Measurements from ENCODE around the gene LY6G6F.
A peak's percentile ranks its signal among the peaks of the same experiment; 100 is the strongest.

Gene LY6G6F

GRCh38 chr6:31713465-31713864 is 6.8 kb downstream of the LY6G6F start:
- Histone ChIP-seq H3K27ac (peak overlapping the region; percentile 86), H3K9me3 (ENCODE audit: low read depth, low read length) (no peaks in the 10 kb centered on the region), H3K9ac (ENCODE audit: insufficient read length) (peak overlapping the region; percentile 71), H3K36me3 (ENCODE audit: insufficient read depth, low read length) (no peaks in the 10 kb centered on the region), H3K4me3 (peak overlapping the region; percentile 37)
- TF ChIP-seq FOXP2 (optimal IDR thresholded peaks at IDR 0.05; ENCODE audit: control extremely low read depth, extremely low read length, insufficient read depth) (no peak), EZH2 (IDR thresholded peaks at IDR 0.05) (no peak), POLR2AphosphoS5 (IDR thresholded peaks at IDR 0.05; ENCODE audit: borderline replicate concordance, low read depth, low read length) (no peak)
- no peak for DNase-seq (ENCODE audit: low read depth, low spot score)

GRCh38 chr6:31713991-31714684 is 7.5 kb downstream of the LY6G6F start:
- Histone ChIP-seq H3K36me3 (ENCODE audit: insufficient read depth, low read length) (no peaks in the 10 kb centered on the region), H3K9ac (ENCODE audit: insufficient read length) (peak overlapping the region; percentile 71), H3K27ac (peak overlapping the region; percentile 86), H3K9me3 (ENCODE audit: low read depth, low read length) (no peaks in the 10 kb centered on the region), H3K4me3 (peak overlapping the region; percentile 37)
- TF ChIP-seq FOXP2 (optimal IDR thresholded peaks at IDR 0.05; ENCODE audit: control extremely low read depth, extremely low read length, insufficient read depth), result no peak
- no peak for DNase-seq (ENCODE audit: low read depth, low spot score)

GRCh38 chr6:31715022-31715958 is 8.6 kb downstream of the LY6G6F start, which contains the start of gene LY6G6D:
TSS of gene LY6G6D (plus strand) at chr6:31715348. CDS start at chr6:31715356, 8 bp downstream.
- TF ChIP-seq EZH2 (IDR thresholded peaks at IDR 0.05) (no peak), FOXP2 (optimal IDR thresholded peaks at IDR 0.05; ENCODE audit: control extremely low read depth, extremely low read length, insufficient read depth) (no peak), POLR2AphosphoS5 (IDR thresholded peaks at IDR 0.05; ENCODE audit: borderline replicate concordance, low read depth, low read length) (no peak)
- H3K9me3 ChIP-seq (ENCODE audit: low read depth, low read length), result no peaks in the 10 kb centered on the region
- peak within 1 kb of the TSS; percentile 37 for H3K4me3 ChIP-seq
- peak within 1 kb of the TSS; percentile 71 for H3K9ac ChIP-seq (ENCODE audit: insufficient read length)
- no peaks in the 10 kb centered on the region for H3K36me3 ChIP-seq (ENCODE audit: insufficient read depth, low read length)
- peak within 1 kb of the TSS; percentile 86 for H3K27ac ChIP-seq
- no peak for DNase-seq (ENCODE audit: low read depth, low spot score)

DNA sequence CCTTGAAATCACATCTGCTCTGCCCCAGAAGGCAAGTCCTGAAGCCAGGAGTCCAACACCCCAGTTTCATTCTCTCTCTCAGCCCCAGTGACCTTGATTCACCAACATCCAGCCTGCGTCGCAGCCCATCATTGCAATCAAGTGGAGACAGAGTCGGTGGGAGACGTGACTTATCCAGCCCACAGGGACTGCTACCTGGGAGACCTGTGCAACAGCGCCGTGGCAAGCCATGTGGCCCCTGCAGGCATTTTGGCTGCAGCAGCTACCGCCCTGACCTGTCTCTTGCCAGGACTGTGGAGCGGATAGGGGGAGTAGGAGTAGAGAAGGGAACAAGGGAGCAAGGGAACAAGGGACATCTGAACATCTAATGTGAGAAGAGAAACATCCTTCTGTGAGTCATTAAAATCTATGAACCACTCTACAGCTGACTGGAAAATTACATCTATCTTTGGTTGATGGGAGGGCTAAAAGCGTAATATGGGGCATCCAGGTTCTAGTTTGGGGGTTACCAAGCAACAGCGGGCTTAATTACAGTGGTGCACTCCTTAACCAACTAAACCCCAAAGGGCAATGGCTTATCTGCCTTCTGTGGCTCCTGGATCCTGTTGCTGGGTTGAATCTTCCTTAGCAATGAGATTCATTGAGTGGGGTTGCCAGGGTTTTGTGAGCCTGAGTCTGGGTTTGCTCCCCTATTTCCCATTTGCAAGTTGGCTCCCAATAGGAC is 11.0 kb downstream of the LY6G6F start:
- DNase-seq (ENCODE audit: low read depth, low spot score), result no peak
- Histone ChIP-seq H3K27ac (no peak overlapping the region), H3K4me3 (no peak overlapping the region), H3K9ac (ENCODE audit: insufficient read length) (no peak overlapping the region), H3K9me3 (ENCODE audit: low read depth, low read length) (no peaks in the 10 kb centered on the region), H3K36me3 (ENCODE audit: insufficient read depth, low read length) (no peaks in the 10 kb centered on the region)
- TF ChIP-seq POLR2AphosphoS5 (IDR thresholded peaks at IDR 0.05; ENCODE audit: borderline replicate concordance, low read depth, low read length), result no peak
- no peak for TF ChIP-seq FOXP2 (optimal IDR thresholded peaks at IDR 0.05; ENCODE audit: control extremely low read depth, extremely low read length, insufficient read depth)
- TF ChIP-seq EZH2 (IDR thresholded peaks at IDR 0.05), result no peak

DNA sequence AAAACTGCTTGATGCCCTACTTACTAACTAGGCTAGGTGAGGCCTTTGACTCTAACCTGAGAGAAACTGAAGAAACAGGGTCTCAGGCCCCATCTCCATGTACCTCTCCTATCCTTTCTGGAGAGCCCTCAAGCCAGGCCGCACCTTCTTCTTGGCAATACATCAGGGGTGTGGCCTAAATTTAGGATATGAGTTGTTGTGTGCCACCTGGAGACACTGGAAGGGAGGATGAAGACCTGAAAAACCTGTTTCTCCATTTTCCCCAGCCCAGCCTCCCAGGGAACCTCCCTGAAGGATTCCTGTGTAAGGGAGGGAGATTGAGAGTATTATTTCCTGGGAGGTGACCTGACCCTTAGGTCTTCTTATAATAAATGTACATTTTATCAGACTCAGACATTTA is 11.6 kb downstream of the LY6G6F start:
- H3K4me3 ChIP-seq, result no peak overlapping the region
- H3K9ac ChIP-seq (ENCODE audit: insufficient read length), result no peak overlapping the region
- H3K27ac ChIP-seq, result no peak overlapping the region
- TF ChIP-seq POLR2AphosphoS5 (IDR thresholded peaks at IDR 0.05; ENCODE audit: borderline replicate concordance, low read depth, low read length) (no peak), FOXP2 (optimal IDR thresholded peaks at IDR 0.05; ENCODE audit: control extremely low read depth, extremely low read length, insufficient read depth) (no peak), EZH2 (IDR thresholded peaks at IDR 0.05) (no peak)
- H3K36me3 ChIP-seq (ENCODE audit: insufficient read depth, low read length), result no peaks in the 10 kb centered on the region
- H3K9me3 ChIP-seq (ENCODE audit: low read depth, low read length), result no peaks in the 10 kb centered on the region
- no peak for DNase-seq (ENCODE audit: low read depth, low spot score)

GRCh38 chr6:31719001-31719400 is 12.3 kb downstream of the LY6G6F start:
- Histone ChIP-seq H3K36me3 (ENCODE audit: insufficient read depth, low read length) (no peaks in the 10 kb centered on the region), H3K9ac (ENCODE audit: insufficient read length) (no peak overlapping the region), H3K27ac (no peak overlapping the region), H3K4me3 (no peak overlapping the region), H3K9me3 (ENCODE audit: low read depth, low read length) (no peaks in the 10 kb centered on the region)
- no peak for TF ChIP-seq EZH2 (IDR thresholded peaks at IDR 0.05)
- no peak for TF ChIP-seq POLR2AphosphoS5 (IDR thresholded peaks at IDR 0.05; ENCODE audit: borderline replicate concordance, low read depth, low read length)
- TF ChIP-seq FOXP2 (optimal IDR thresholded peaks at IDR 0.05; ENCODE audit: control extremely low read depth, extremely low read length, insufficient read depth), result no peak
- no peak for DNase-seq (ENCODE audit: low read depth, low spot score)

DNA sequence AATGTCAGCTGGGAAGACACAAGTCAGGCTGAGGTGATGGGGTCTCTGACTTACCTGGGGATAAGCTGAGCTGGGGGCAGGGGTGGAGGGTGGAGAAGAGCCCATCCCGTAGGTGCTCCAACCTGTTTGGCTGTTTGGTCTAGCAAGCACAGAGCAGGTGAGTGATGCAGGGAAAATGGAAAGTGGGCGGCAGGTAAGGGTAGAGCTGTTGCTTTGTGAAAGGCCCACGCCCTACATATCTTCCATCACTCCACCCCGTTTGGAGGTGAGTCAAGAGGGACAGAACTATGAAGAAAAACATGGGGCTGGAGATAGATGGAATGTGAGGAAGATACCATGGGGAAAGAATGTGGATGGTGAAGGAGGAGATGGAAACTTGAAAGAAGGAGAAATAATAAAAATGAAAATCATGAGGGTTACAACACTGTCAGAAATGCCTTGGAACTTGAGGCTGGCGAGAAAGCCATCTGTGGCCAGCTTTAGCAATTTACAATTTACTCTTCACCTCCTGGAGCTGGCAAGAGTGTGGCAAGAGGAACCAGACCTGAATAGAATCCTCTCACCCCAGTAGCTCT is 13.6 kb downstream of the LY6G6F start:
- Histone ChIP-seq H3K36me3 (ENCODE audit: insufficient read depth, low read length) (no peaks in the 10 kb centered on the region), H3K4me3 (no peak overlapping the region), H3K9me3 (ENCODE audit: low read depth, low read length) (no peaks in the 10 kb centered on the region), H3K27ac (no peak overlapping the region), H3K9ac (ENCODE audit: insufficient read length) (no peak overlapping the region)
- no peak for DNase-seq (ENCODE audit: low read depth, low spot score)
- TF ChIP-seq FOXP2 (optimal IDR thresholded peaks at IDR 0.05; ENCODE audit: control extremely low read depth, extremely low read length, insufficient read depth) (no peak), POLR2AphosphoS5 (IDR thresholded peaks at IDR 0.05; ENCODE audit: borderline replicate concordance, low read depth, low read length) (no peak), EZH2 (IDR thresholded peaks at IDR 0.05) (no peak)
